SH-SY5Y (cell line): ENCODE data around the gene TBXAS1.

Experiments used
- GATA2 ChIP-seq: IDR thresholded peaks from 2 replicates; pipeline ENCODE4 v1.6.1; 2011; ENCODE audit warnings: mild to moderate bottlenecking, low read depth, low read length
- GATA3 ChIP-seq: IDR thresholded peaks from 2 replicates; pipeline ENCODE4 v1.6.1; 2011; ENCODE audit warnings: low read depth, mild to moderate bottlenecking, low read length, moderate library complexity

GRCh38 chr7:140023728-140024127 is 194.7 kb downstream of the TBXAS1 start:
- TF ChIP-seq GATA2, result no peak
- TF ChIP-seq GATA3, result no peak
